Peyer's patch (tissue), 4 donors: ENCODE results near the gene ANKRD17.
"Not testable (repeated sequence)": the region's sequence is repeated elsewhere in the genome, so short reads cannot be mapped to it uniquely, and the experiment has no call there.

Experiments used
- CTCF ChIP-seq, 6 experiments: fragments of 450-650 bp in 4 of 6; fragments of 200-600 bp in 2 of 6; sonication (generic) in 1 of 6; IDR thresholded peaks; one replicate each; pipeline ENCODE4 v1.5.1; 2017 to 2019; ENCODE audit warnings: antibody characterized with exemption in 6 of 6, mild to moderate bottlenecking in 3 of 6, moderate library complexity in 1 of 6
- POLR2A ChIP-seq, 2 donors: fragments of 450-650 bp; IDR thresholded peaks; one replicate each; pipeline ENCODE4 v1.5.1; 2017; ENCODE audit warnings: antibody characterized with exemption in 2 of 2, mild to moderate bottlenecking in 2 of 2, moderate library complexity in 2 of 2

- TF ChIP-seq CTCF, POLR2A (IDR thresholded peaks at IDR 0.05): not testable (repeated sequence)
Measured at GRCh38 chr4:73292661-73293060, 34.1 kb upstream of the ANKRD17 start.
